Loucy (cell line): ENCODE data around the gene MEPCE.

Experiments used
- EZH2phosphoT487 ChIP-seq: fragments of 200-600 bp; IDR thresholded peaks from 2 replicates; pipeline ENCODE4 v1.6.1; 2018; ENCODE audit warnings: antibody characterized with exemption, mild to moderate bottlenecking, moderate library complexity, borderline replicate concordance
- TF ChIP-seq, protein P1 (sequence below): fragments of 200-600 bp; sonication (generic); conservative IDR thresholded peaks from 2 replicates; pipeline ENCODE4 v1.5.1; 2014; ENCODE audit warnings: mild to moderate bottlenecking, antibody characterized with exemption, low read length

DNA sequence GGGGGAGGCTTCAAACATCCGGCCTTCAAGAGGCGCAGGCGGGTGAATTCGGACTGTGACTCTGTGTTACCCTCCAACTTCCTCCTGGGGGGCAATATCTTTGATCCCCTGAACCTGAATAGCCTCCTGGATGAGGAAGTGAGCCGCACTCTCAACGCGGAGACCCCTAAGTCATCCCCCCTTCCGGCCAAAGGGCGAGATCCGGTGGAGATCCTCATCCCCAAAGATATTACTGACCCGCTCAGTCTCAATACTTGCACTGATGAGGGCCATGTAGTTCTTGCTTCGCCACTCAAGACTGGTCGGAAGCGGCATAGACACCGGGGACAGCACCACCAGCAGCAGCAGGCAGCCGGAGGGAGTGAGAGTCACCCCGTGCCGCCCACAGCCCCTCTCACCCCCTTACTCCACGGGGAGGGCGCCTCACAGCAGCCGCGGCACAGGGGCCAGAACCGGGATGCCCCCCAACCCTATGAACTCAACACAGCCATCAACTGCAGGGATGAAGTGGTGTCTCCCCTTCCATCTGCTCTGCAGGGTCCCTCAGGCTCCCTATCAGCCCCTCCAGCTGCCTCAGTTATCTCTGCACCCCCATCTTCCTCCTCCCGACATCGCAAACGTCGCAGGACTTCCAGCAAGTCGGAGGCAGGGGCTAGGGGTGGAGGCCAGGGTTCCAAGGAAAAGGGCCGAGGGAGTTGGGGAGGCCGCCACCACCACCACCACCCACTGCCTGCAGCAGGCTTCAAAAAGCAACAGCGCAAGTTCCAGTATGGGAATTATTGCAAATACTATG, 1.1 kb downstream of the MEPCE start:
- TF ChIP-seq, protein P1, sequence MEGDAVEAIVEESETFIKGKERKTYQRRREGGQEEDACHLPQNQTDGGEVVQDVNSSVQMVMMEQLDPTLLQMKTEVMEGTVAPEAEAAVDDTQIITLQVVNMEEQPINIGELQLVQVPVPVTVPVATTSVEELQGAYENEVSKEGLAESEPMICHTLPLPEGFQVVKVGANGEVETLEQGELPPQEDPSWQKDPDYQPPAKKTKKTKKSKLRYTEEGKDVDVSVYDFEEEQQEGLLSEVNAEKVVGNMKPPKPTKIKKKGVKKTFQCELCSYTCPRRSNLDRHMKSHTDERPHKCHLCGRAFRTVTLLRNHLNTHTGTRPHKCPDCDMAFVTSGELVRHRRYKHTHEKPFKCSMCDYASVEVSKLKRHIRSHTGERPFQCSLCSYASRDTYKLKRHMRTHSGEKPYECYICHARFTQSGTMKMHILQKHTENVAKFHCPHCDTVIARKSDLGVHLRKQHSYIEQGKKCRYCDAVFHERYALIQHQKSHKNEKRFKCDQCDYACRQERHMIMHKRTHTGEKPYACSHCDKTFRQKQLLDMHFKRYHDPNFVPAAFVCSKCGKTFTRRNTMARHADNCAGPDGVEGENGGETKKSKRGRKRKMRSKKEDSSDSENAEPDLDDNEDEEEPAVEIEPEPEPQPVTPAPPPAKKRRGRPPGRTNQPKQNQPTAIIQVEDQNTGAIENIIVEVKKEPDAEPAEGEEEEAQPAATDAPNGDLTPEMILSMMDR = no peak
- no peak for TF ChIP-seq EZH2phosphoT487
